Neural cell (in vitro differentiated cells): Measurements from ENCODE around the gene CTRL. TPM values are rescaled to one million over a fixed set of nuclear protein-coding genes. Genes with fewer than 3 reads are reported as not detected.

Source experiments
- H2AFZ ChIP-seq: fragments of 200-600, 300-800 bp; sonication (generic), shearing (Covaris generic); 2 replicates; pipeline ENCODE4 v1.6.0; 2014; ENCODE audit warnings: low read depth, mild to moderate bottlenecking, antibody characterized with exemption, low read length, moderate library complexity
- H3F3A ChIP-seq: fragments of 200-600 bp; shearing (Covaris generic); 2 replicates; pipeline ENCODE4 v1.6.1; 2016; ENCODE audit warnings: mild to moderate bottlenecking, moderate library complexity, mixed read lengths, antibody characterized with exemption, low read length; ENCODE audit not compliant: insufficient read depth, poor library complexity, severe bottlenecking
- H3K27ac ChIP-seq: fragments of 200-600, 300-800 bp; sonication (generic), shearing (Covaris generic); 2 replicates; pipeline ENCODE4 v1.5.1; 2014; ENCODE audit warnings: mild to moderate bottlenecking, low read length, moderate library complexity
- H3K27me3 ChIP-seq: fragments of 300-800, 200-600 bp; sonication (generic), shearing (Covaris generic); 2 replicates; pipeline ENCODE4 v1.6.0; 2014; ENCODE audit warnings: mild to moderate bottlenecking, low read depth, low read length, moderate library complexity; ENCODE audit not compliant: insufficient read depth
- H3K36me3 ChIP-seq: fragments of 300-800, 200-600 bp; sonication (generic), shearing (Covaris generic); 2 replicates; pipeline ENCODE4 v1.5.1; 2014; ENCODE audit warnings: mild to moderate bottlenecking, antibody characterized with exemption, low read length, moderate library complexity; ENCODE audit not compliant: insufficient read depth
- H3K4me2 ChIP-seq: fragments of 300-800, 200-600 bp; sonication (generic), shearing (Covaris generic); 2 replicates; pipeline ENCODE4 v1.6.0; 2014; ENCODE audit warnings: mild to moderate bottlenecking, low read length
- H3K4me3 ChIP-seq: fragments of 300-800, 200-600 bp; sonication (generic), shearing (Covaris generic); 2 replicates; pipeline ENCODE4 v1.5.1; 2014; ENCODE audit warnings: mild to moderate bottlenecking, low read length, moderate library complexity
- H3K79me2 ChIP-seq: fragments of 200-600 bp; shearing (Covaris generic); replicated peaks from 2 replicates; pipeline ENCODE4 v1.6.0; 2014; ENCODE audit warnings: mild to moderate bottlenecking, low read length, moderate library complexity; ENCODE audit not compliant: insufficient read depth
- H3K9ac ChIP-seq: fragments of 300-800, 200-600 bp; sonication (generic), shearing (Covaris generic); 2 replicates; pipeline ENCODE4 v1.6.1; 2016; ENCODE audit warnings: mild to moderate bottlenecking, low read length, mixed read lengths
- H3K9me2 ChIP-seq: fragments of 200-600 bp; shearing (Covaris generic); 2 replicates; pipeline ENCODE4 v1.6.1; 2016; ENCODE audit warnings: mild to moderate bottlenecking, low read length, mixed read lengths; ENCODE audit not compliant: insufficient read depth
- H3K9me3 ChIP-seq: fragments of 200-600, 300-800 bp; sonication (generic), shearing (Covaris generic); 2 replicates; pipeline ENCODE4 v1.6.1; 2016; ENCODE audit warnings: mild to moderate bottlenecking, mixed run types, low read length, moderate library complexity, mixed read lengths
- H4K20me1 ChIP-seq: fragments of 200-600 bp; shearing (Covaris generic); 2 replicates; pipeline ENCODE4 v1.6.1; 2016; ENCODE audit warnings: mild to moderate bottlenecking, mixed run types; ENCODE audit not compliant: insufficient read depth
- EP300 ChIP-seq: fragments of 450-650 bp; conservative IDR thresholded peaks from 2 replicates; pipeline ENCODE4 v1.6.1; 2014; ENCODE audit warnings: antibody characterized with exemption, mild to moderate bottlenecking, moderate library complexity; ENCODE audit not compliant: poor library complexity, severe bottlenecking
- EZH2 ChIP-seq: fragments of 200-600, 300-800 bp; shearing (Covaris generic), sonication (generic); IDR thresholded peaks from 2 replicates; pipeline ENCODE4 v1.6.1; 2014; ENCODE audit warnings: antibody characterized with exemption, low read length, borderline replicate concordance, mild to moderate bottlenecking; ENCODE audit not compliant: insufficient read depth, poor library complexity, severe bottlenecking
- MXI1 ChIP-seq: fragments of 450-650 bp; conservative IDR thresholded peaks from 2 replicates; pipeline ENCODE4 v1.6.1; 2014; ENCODE audit warnings: antibody characterized with exemption, mild to moderate bottlenecking; ENCODE audit not compliant: poor library complexity, severe bottlenecking
- POLR2AphosphoS5 ChIP-seq: IDR thresholded peaks from 2 replicates; pipeline ENCODE4 v1.6.1; 2012
- RAD21 ChIP-seq: fragments of 450-650 bp; conservative IDR thresholded peaks from 2 replicates; pipeline ENCODE4 v1.6.1; 2014; ENCODE audit warnings: antibody characterized with exemption, mild to moderate bottlenecking, moderate library complexity
- SMC3 ChIP-seq: fragments of 450-650 bp; conservative IDR thresholded peaks from 2 replicates; pipeline ENCODE4 v1.6.1; 2014; ENCODE audit warnings: antibody characterized with exemption, mild to moderate bottlenecking, moderate library complexity; ENCODE audit not compliant: poor library complexity
- TAF1 ChIP-seq: IDR thresholded peaks from 2 replicates; pipeline ENCODE4 v1.6.1; 2012; ENCODE audit warnings: low read depth
- polyA plus RNA-seq: library from polyadenylated mRNA; depleted of rRNA; stranded (reverse); fragments of >200 nt; gene quantifications from 2 replicates; pipeline ENCODE4 v1.2.3, GENCODE V29; 2014
- TF ChIP-seq, protein P1 (sequence below): IDR thresholded peaks from 2 replicates; pipeline ENCODE4 v1.6.1; 2012; ENCODE audit warnings: borderline replicate concordance
- TF ChIP-seq, protein P2 (sequence below): fragments of 450-650 bp; IDR thresholded peaks from 2 replicates; pipeline ENCODE4 v1.5.1; 2014; ENCODE audit warnings: antibody characterized with exemption, mild to moderate bottlenecking, moderate library complexity; ENCODE audit not compliant: poor library complexity, severe bottlenecking

Gene CTRL
- polyA plus RNA-seq, 1 donor from 2014 or later: 3.8 TPM

DNA sequence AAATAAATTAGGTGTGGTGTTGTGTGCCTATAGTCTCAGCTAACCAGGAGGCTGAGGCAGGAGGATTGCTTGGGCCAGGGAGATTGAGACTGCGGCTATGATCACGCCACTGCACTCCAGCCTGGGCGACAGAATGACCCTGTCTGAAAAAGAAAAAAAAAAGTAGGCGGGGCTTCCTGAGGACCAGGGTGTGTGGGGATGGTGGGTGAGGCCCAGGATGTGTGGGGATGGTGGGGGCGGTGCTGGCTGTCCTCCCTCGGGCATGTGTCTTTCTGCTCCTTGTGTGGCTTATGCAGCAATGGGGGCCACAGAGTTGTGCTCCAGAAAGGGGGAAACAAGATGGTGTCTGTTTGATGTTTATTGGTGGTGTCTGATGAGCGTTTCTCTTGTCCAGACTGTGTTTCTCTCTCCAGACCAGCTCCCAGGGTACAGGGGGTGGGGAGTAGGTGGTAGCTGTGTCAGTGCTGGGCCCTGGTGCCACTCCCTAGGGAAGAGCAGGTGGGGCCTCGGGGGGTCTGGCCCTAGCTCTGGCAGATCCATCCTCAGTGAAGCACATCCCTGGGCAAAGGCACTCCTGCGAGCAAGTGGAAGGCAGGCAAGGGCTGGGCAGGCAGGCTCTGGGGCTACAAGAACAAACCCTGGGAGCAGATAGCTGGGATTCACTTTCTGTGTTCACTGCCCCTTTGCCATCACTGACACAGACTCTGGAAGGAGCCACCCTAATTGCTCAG is 10.0 kb upstream of the CTRL start:
- Histone ChIP-seq H3K79me2 (no peaks in the 10 kb centered on the region), H3K4me3 (no peak overlapping the region), H3K27ac (no peak overlapping the region), H3K4me2 (no peak overlapping the region), H3K9me3 (no peaks in the 10 kb centered on the region), H4K20me1 (no peaks in the 10 kb centered on the region), H3F3A (no peaks in the 10 kb centered on the region), H3K27me3 (no peaks in the 10 kb centered on the region), H3K9ac (no peak overlapping the region), H2AFZ (no peak overlapping the region), H3K9me2 (no peaks in the 10 kb centered on the region), H3K36me3 (no peaks in the 10 kb centered on the region)
- TF ChIP-seq TAF1 (no peak), EZH2 (no peak), SMC3 (no peak), RAD21 (no peak), MXI1 (no peak), EP300 (no peak), POLR2AphosphoS5 (no peak)
- TF ChIP-seq, protein P1, sequence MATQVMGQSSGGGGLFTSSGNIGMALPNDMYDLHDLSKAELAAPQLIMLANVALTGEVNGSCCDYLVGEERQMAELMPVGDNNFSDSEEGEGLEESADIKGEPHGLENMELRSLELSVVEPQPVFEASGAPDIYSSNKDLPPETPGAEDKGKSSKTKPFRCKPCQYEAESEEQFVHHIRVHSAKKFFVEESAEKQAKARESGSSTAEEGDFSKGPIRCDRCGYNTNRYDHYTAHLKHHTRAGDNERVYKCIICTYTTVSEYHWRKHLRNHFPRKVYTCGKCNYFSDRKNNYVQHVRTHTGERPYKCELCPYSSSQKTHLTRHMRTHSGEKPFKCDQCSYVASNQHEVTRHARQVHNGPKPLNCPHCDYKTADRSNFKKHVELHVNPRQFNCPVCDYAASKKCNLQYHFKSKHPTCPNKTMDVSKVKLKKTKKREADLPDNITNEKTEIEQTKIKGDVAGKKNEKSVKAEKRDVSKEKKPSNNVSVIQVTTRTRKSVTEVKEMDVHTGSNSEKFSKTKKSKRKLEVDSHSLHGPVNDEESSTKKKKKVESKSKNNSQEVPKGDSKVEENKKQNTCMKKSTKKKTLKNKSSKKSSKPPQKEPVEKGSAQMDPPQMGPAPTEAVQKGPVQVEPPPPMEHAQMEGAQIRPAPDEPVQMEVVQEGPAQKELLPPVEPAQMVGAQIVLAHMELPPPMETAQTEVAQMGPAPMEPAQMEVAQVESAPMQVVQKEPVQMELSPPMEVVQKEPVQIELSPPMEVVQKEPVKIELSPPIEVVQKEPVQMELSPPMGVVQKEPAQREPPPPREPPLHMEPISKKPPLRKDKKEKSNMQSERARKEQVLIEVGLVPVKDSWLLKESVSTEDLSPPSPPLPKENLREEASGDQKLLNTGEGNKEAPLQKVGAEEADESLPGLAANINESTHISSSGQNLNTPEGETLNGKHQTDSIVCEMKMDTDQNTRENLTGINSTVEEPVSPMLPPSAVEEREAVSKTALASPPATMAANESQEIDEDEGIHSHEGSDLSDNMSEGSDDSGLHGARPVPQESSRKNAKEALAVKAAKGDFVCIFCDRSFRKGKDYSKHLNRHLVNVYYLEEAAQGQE: no peak
- TF ChIP-seq, protein P2, sequence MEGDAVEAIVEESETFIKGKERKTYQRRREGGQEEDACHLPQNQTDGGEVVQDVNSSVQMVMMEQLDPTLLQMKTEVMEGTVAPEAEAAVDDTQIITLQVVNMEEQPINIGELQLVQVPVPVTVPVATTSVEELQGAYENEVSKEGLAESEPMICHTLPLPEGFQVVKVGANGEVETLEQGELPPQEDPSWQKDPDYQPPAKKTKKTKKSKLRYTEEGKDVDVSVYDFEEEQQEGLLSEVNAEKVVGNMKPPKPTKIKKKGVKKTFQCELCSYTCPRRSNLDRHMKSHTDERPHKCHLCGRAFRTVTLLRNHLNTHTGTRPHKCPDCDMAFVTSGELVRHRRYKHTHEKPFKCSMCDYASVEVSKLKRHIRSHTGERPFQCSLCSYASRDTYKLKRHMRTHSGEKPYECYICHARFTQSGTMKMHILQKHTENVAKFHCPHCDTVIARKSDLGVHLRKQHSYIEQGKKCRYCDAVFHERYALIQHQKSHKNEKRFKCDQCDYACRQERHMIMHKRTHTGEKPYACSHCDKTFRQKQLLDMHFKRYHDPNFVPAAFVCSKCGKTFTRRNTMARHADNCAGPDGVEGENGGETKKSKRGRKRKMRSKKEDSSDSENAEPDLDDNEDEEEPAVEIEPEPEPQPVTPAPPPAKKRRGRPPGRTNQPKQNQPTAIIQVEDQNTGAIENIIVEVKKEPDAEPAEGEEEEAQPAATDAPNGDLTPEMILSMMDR: no peak

DNA sequence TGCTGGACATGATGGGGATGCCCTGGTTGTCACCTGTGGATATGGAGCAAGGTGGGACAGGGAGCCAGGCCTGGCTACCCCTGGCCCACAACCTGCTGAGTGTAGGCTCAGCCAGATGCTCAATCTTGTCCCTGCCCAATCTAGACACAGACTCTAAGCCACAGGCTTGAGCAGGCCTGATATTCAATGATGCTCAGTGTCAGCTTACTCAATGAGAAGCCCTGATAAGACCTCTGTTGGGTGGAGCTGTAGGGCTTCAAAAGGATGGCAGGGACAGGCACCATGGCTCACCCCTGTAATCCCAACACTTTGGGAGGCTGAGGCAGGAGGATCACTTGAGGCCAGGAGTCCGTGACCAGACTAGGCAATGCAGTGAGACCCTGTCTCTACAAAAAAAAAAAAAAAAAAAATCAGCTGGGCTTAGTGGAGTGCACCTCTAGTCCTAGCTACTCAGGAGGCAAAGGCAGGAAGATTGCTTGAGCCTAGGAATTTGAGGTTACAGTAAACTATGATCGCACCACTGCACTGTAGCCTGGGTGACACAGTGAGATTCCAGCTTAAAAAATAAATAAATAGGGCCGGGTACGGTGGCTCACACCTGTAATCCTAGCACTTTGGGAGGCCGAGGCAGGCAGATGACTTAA is 8.9 kb upstream of the CTRL start:
- no peaks in the 10 kb centered on the region for H4K20me1 ChIP-seq
- H3K4me2 ChIP-seq: no peak overlapping the region
- no peaks in the 10 kb centered on the region for H3K79me2 ChIP-seq
- H3K9me3 ChIP-seq: no peaks in the 10 kb centered on the region
- H3K9me2 ChIP-seq: no peaks in the 10 kb centered on the region
- no peaks in the 10 kb centered on the region for H3K27me3 ChIP-seq
- TF ChIP-seq, protein P1: no peak
- TF ChIP-seq EZH2 (no peak), POLR2AphosphoS5 (no peak), MXI1 (no peak)
- no peak overlapping the region for H2AFZ ChIP-seq
- no peak overlapping the region for H3K9ac ChIP-seq
- H3F3A ChIP-seq: no peaks in the 10 kb centered on the region
- no peak overlapping the region for H3K4me3 ChIP-seq
- H3K27ac ChIP-seq: no peak overlapping the region
- H3K36me3 ChIP-seq: no peaks in the 10 kb centered on the region
